ENCODE results near the gene PPAN.

Gene PPAN

GRCh38 chr19:10107254-10107653 is 1.1 kb downstream of the PPAN start:
- no peak for DNase-seq (ENCODE audit: extremely low spot score)
- TF ChIP-seq, protein P1, sequence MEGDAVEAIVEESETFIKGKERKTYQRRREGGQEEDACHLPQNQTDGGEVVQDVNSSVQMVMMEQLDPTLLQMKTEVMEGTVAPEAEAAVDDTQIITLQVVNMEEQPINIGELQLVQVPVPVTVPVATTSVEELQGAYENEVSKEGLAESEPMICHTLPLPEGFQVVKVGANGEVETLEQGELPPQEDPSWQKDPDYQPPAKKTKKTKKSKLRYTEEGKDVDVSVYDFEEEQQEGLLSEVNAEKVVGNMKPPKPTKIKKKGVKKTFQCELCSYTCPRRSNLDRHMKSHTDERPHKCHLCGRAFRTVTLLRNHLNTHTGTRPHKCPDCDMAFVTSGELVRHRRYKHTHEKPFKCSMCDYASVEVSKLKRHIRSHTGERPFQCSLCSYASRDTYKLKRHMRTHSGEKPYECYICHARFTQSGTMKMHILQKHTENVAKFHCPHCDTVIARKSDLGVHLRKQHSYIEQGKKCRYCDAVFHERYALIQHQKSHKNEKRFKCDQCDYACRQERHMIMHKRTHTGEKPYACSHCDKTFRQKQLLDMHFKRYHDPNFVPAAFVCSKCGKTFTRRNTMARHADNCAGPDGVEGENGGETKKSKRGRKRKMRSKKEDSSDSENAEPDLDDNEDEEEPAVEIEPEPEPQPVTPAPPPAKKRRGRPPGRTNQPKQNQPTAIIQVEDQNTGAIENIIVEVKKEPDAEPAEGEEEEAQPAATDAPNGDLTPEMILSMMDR (IDR thresholded peaks at IDR 0.05; ENCODE audit: control extremely low read depth, extremely low read depth, low read depth, missing control alignments), result no peak
- CTCF ChIA-PET, result interaction anchor here (1.2 to 5.1 kb wide), 5 partner anchors 9 to 281 kb away, joined by 3 to 44 read pairs (median 5); no protein-coding TSS in a partner anchor
- POLR2A ChIA-PET, result interaction anchor here (2.2 to 2.5 kb wide), 2 partner anchors 10 to 163 kb away, joined by 12 to 22 read pairs; partner anchors contain the start of gene ICAM1

GRCh38 chr19:10107817-10108367 is 1.7 kb downstream of the PPAN start:
- DNase-seq (ENCODE audit: extremely low spot score), result no peak
- TF ChIP-seq, protein P1 (IDR thresholded peaks at IDR 0.05; ENCODE audit: control extremely low read depth, extremely low read depth, low read depth, missing control alignments), result no peak
- ChIA-PET CTCF (interaction anchor here (1.0 to 5.1 kb wide), 5 partner anchors 9 to 281 kb away, joined by 3 to 44 read pairs (median 3); no protein-coding TSS in a partner anchor), POLR2A (interaction anchor here (2.2 kb wide), 1 partner anchor 9 kb away, joined by 22 read pairs; no protein-coding TSS in a partner anchor)

DNA sequence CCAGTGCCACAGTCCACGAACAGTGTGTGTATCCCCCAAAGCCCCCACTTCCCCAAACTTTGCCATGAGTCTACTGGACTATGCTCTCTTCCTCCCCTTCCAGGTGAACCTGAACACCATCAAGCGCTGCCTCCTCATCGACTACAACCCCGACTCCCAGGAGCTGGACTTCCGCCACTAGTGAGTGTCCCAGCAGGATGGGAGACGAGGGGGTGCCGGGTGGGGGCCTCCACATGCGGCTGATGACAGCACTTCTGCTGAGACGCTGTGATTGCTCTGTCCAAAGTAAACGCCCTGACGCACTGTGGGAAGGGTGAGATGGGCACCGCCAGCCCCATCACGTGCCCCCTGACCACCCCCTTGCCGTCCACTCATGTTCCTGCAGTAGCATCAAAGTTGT is 3.4 kb downstream of the PPAN start:
- POLR2A ChIA-PET, result no interaction called here
- DNase-seq (ENCODE audit: extremely low spot score), result no peak
- CTCF ChIA-PET, result interaction anchor here (1.2 to 5.1 kb wide), 4 partner anchors 11 to 179 kb away, joined by 3 to 44 read pairs (median 4); no protein-coding TSS in a partner anchor
- TF ChIP-seq, protein P1 (IDR thresholded peaks at IDR 0.05; ENCODE audit: control extremely low read depth, extremely low read depth, low read depth, missing control alignments), result no peak

- TF ChIP-seq, protein P1 (IDR thresholded peaks at IDR 0.05; ENCODE audit: control extremely low read depth, extremely low read depth, low read depth, missing control alignments), result no peak
- DNase-seq (ENCODE audit: extremely low spot score), result no peak
- ChIA-PET CTCF (interaction anchor here (1.2 to 5.1 kb wide), 3 partner anchors 12 to 140 kb away, joined by 4 to 44 read pairs (median 4); no protein-coding TSS in a partner anchor), POLR2A (interaction anchor here (1.9 kb wide), 1 partner anchor 14 kb away, joined by 5 read pairs; no protein-coding TSS in a partner anchor)
Observed at GRCh38 chr19:10110076-10110971, 4.2 kb downstream of the PPAN start.

DNA sequence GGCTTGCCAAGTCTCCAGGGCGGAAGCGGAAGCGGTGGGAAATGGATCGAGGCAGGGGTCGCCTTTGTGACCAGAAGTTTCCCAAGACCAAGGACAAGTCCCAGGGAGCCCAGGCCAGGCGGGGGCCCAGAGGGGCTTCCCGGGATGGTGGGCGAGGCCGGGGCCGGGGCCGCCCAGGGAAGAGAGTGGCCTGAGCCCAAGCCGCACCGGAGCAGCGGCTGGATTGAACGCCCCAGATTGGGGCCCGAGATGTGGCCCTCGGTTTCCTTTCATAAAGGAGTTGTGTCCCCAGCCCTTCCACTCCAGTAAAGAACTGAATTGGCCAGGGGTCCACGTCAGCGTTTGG is 4.8 kb downstream of the PPAN start:
- POLR2A ChIA-PET, result interaction anchor here (1.9 kb wide), 1 partner anchor 15 kb away, joined by 5 read pairs; no protein-coding TSS in a partner anchor
- CTCF ChIA-PET, result interaction anchor here (1.4 to 11.7 kb wide), 4 partner anchors 11 to 180 kb away, joined by 3 to 163 read pairs (median 4); partner anchors contain the start of gene ANGPTL6
- DNase-seq (ENCODE audit: extremely low spot score), result no peak
- TF ChIP-seq, protein P1 (IDR thresholded peaks at IDR 0.05; ENCODE audit: control extremely low read depth, extremely low read depth, low read depth, missing control alignments), result no peak

DNA sequence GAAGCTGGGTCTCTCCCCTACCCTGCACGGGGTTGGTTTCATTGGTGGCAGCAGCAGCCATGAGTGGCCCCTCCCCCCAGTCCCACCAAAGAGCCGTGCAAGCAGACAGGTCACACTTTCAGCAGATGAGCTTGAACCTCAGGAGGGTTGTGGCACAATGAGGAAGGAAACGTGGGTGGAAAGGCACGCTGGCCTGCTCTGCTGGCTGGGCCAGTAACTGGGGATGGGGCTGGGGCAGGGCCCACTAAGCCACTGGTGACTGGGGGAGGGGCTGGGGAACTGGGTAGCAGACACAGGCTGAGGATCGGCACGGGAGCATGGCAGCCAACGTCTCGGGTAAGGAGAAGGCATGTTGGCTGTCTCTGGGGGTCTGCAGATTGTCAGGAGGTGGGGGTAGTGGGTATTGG is 5.2 kb downstream of the PPAN start, which contains the start of gene P2RY11:
TSS of gene P2RY11 (plus strand) at position 289 of the 407 bp plus-strand sequence. CDS start at position 318, 29 bp downstream.
- ChIA-PET POLR2A (interaction anchor here (0.7 to 1.9 kb wide), 2 partner anchors 15 to 159 kb away, joined by 3 to 5 read pairs; no protein-coding TSS in a partner anchor), CTCF (interaction anchor here (0.9 to 11.7 kb wide), 4 partner anchors 11 to 181 kb away, joined by 3 to 163 read pairs (median 4); partner anchors contain the start of gene ANGPTL6)
- TF ChIP-seq, protein P1 (IDR thresholded peaks at IDR 0.05; ENCODE audit: control extremely low read depth, extremely low read depth, low read depth, missing control alignments), result no peak
- no peak for DNase-seq (ENCODE audit: extremely low spot score)

Data from GM10248 (cell line).